ENCODE measurements around the gene TFB1M.
"Not testable (repeated sequence)": the region's sequence is repeated elsewhere in the genome, so short reads cannot be mapped to it uniquely, and the experiment has no call there.

Gene TFB1M

DNA sequence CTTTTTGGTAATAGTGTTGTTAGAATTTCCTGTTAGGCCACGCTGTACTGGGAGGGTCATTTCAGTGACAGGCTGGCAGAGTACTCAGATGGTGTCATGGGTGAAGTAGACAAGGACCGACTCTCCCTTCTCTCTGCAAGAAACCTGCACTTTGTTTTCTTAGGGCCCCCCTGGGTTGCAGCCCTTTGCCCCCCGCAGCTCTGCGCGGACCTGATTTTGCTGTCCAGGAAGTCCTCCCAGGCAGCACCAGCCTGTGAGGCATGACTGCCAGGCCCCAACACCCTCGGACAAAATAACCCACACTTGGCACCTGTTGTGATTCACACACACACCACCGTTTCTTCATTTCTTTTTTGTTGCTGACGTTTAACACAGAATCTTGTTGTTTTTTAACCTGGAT lies 72.3 kb downstream of the TFB1M start:
- no peak overlapping the region for H3K9ac ChIP-seq (ENCODE audit: insufficient read length, low read depth)
- peaks cover 22% of the 10 kb centered on the region; the same call in 1 of the 2 replicates for H3K9me3 ChIP-seq (ENCODE audit: insufficient read depth, low read length)
- TF ChIP-seq SUZ12 (IDR thresholded peaks at IDR 0.05; ENCODE audit: extremely low read depth, insufficient read depth, insufficient read length) (no peak), YY1 (IDR thresholded peaks at IDR 0.05; ENCODE audit: insufficient read depth, insufficient read length) (no peak), ZNF274 (IDR thresholded peaks at IDR 0.05; ENCODE audit: low read depth, low read length) (no peak)
- H3K27me3 ChIP-seq (ENCODE audit: insufficient read depth, insufficient read length) = no peaks in the 10 kb centered on the region
- H3K4me1 ChIP-seq (ENCODE audit: insufficient read depth, insufficient read length) = no peaks in the 10 kb centered on the region
- H3K4me3 ChIP-seq (ENCODE audit: insufficient read length, low read depth) = no peak overlapping the region
- peaks cover 40% of the 10 kb centered on the region for H3K36me3 ChIP-seq (ENCODE audit: insufficient read depth, insufficient read length, low read length)
- no peak for DNase-seq (ENCODE audit: low read depth, low spot score)

DNA sequence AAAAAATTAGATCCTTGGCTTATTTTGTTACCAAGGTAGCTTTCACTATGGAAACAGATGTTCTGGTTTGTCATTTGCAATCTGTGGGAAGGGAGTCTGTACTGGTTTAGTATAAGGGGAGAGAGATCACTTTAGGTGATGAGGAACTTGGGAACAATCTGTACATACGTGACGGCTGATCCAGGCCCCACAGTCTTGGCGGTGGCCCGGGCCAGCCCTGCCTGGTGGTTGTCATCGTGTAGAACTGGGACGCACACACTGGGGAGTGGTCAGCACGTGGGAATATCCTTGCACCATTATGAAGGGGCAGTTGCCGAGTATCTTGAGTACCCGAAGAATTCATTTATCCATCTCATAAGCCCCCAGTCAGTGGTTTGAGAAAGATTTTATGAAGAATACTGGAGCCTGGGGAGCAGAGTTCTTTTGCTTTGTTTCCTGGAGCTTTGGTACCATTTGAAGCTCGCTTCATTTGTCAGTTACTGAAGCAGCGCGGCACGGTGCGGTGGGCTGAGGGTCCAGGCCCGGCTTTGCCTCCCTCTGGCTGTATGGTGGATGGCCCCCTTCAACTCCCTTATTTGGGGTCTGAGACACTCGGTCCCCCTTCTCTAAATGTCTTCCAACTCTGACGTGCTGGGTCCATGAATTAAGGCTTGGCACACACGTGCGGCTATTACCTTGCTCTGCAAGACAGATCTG lies 73.2 kb downstream of the TFB1M start:
- no peaks in the 10 kb centered on the region for H3K4me1 ChIP-seq (ENCODE audit: insufficient read depth, insufficient read length)
- no peaks in the 10 kb centered on the region for H3K27me3 ChIP-seq (ENCODE audit: insufficient read depth, insufficient read length)
- peaks cover 24% of the 10 kb centered on the region; the same call in 1 of the 2 replicates for H3K9me3 ChIP-seq (ENCODE audit: insufficient read depth, low read length)
- DNase-seq (ENCODE audit: low read depth, low spot score) = no peak
- no peak overlapping the region for H3K9ac ChIP-seq (ENCODE audit: insufficient read length, low read depth)
- H3K36me3 ChIP-seq (ENCODE audit: insufficient read depth, insufficient read length, low read length) = peaks cover 32% of the 10 kb centered on the region
- no peak overlapping the region for H3K4me3 ChIP-seq (ENCODE audit: insufficient read length, low read depth)
- TF ChIP-seq YY1 (IDR thresholded peaks at IDR 0.05; ENCODE audit: insufficient read depth, insufficient read length) (no peak), ZNF274 (IDR thresholded peaks at IDR 0.05; ENCODE audit: low read depth, low read length) (no peak), SUZ12 (IDR thresholded peaks at IDR 0.05; ENCODE audit: extremely low read depth, insufficient read depth, insufficient read length) (no peak)

DNA sequence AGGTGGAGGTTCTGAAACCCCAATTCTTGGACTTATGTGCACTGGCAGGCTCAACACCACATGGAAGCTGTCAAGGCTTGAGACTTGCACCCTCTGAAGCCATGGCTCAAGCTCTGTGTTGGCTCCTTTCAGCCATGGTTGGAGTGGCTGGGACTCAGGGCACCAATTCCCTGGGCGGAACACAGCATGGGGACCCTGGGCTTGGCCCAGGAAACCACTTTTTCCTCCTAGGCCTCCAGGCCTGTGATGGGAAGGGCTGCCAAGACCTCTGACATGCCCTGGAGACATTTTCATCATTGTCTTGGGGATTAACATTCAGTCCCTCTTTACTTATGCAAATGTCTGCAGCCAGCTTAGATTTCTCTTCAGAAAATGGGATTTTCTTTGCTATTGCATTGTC lies 76.7 kb downstream of the TFB1M start:
- H3K36me3 ChIP-seq (ENCODE audit: insufficient read depth, insufficient read length, low read length) = peaks cover 16% of the 10 kb centered on the region
- H3K4me1 ChIP-seq (ENCODE audit: insufficient read depth, insufficient read length) = no peaks in the 10 kb centered on the region
- no peaks in the 10 kb centered on the region for H3K27me3 ChIP-seq (ENCODE audit: insufficient read depth, insufficient read length)
- TF ChIP-seq YY1 (IDR thresholded peaks at IDR 0.05; ENCODE audit: insufficient read depth, insufficient read length) (no peak), SUZ12 (IDR thresholded peaks at IDR 0.05; ENCODE audit: extremely low read depth, insufficient read depth, insufficient read length) (no peak)
- H3K9me3 ChIP-seq (ENCODE audit: insufficient read depth, low read length) = peaks cover 26% of the 10 kb centered on the region; the same call in 1 of the 2 replicates
- DNase-seq (ENCODE audit: low read depth, low spot score) = no peak
- H3K9ac ChIP-seq (ENCODE audit: insufficient read length, low read depth) = no peak overlapping the region
- H3K4me3 ChIP-seq (ENCODE audit: insufficient read length, low read depth) = no peak overlapping the region

DNA sequence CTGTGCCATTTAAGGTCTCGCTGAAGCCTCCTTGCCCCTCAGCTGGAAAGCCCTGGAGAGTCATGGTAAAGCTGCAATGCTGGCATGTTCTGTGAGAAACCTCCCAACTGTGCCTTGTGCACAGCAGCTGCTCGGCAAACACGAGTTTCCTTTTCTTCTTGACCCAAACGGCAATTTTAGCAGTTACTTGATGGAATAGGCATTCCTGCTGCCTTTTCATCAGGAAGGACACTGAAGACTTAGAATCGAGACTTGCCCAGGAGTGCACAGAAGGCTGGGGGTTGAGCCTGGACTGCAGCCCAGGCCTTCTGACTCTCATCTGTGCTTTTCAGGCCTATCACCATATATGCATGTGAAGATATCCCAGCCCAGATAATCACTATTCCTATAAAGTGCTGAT lies 79.2 kb downstream of the TFB1M start:
- Histone ChIP-seq H3K9me3 (ENCODE audit: insufficient read depth, low read length) (peaks cover 26% of the 10 kb centered on the region; the same call in 1 of the 2 replicates), H3K27me3 (ENCODE audit: insufficient read depth, insufficient read length) (no peaks in the 10 kb centered on the region), H3K4me1 (ENCODE audit: insufficient read depth, insufficient read length) (no peaks in the 10 kb centered on the region), H3K9ac (ENCODE audit: insufficient read length, low read depth) (no peak overlapping the region), H3K36me3 (ENCODE audit: insufficient read depth, insufficient read length, low read length) (peaks cover 8% of the 10 kb centered on the region), H3K4me3 (ENCODE audit: insufficient read length, low read depth) (no peak overlapping the region)
- no peak for TF ChIP-seq ZNF274 (IDR thresholded peaks at IDR 0.05; ENCODE audit: low read depth, low read length)
- TF ChIP-seq YY1 (IDR thresholded peaks at IDR 0.05; ENCODE audit: insufficient read depth, insufficient read length) = no peak
- TF ChIP-seq SUZ12 (IDR thresholded peaks at IDR 0.05; ENCODE audit: extremely low read depth, insufficient read depth, insufficient read length) = no peak
- no peak for DNase-seq (ENCODE audit: low read depth, low spot score)

DNA sequence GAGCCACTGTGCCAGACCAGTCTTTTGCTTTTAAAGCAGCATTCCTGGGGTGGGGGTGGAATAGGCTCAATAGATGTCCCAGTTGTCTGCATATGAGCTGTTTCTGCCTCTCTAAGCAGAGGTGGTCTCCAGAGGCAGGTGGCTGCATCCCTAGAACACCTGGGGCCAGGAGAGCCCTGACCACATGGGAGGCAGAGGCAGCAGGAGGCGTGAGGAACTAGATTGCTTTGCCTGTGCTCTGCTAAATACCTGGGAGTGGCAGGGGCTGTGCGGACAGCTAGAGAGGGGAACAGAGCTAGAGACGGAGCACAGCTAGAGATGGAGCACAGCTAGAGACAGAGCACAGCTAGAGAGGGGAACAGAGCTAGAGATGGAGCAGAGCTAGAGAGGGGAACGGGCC lies 79.6 kb downstream of the TFB1M start:
- no peak overlapping the region for H3K9ac ChIP-seq (ENCODE audit: insufficient read length, low read depth)
- H3K4me3 ChIP-seq (ENCODE audit: insufficient read length, low read depth) = no peak overlapping the region
- H3K9me3 ChIP-seq (ENCODE audit: insufficient read depth, low read length) = peaks cover 26% of the 10 kb centered on the region; the same call in 1 of the 2 replicates
- H3K36me3 ChIP-seq (ENCODE audit: insufficient read depth, insufficient read length, low read length) = peaks cover 4% of the 10 kb centered on the region
- TF ChIP-seq SUZ12 (IDR thresholded peaks at IDR 0.05; ENCODE audit: extremely low read depth, insufficient read depth, insufficient read length) = no peak
- no peak for TF ChIP-seq YY1 (IDR thresholded peaks at IDR 0.05; ENCODE audit: insufficient read depth, insufficient read length)
- TF ChIP-seq ZNF274 (IDR thresholded peaks at IDR 0.05; ENCODE audit: low read depth, low read length) = no peak
- no peaks in the 10 kb centered on the region for H3K4me1 ChIP-seq (ENCODE audit: insufficient read depth, insufficient read length)
- DNase-seq (ENCODE audit: low read depth, low spot score) = no peak
- H3K27me3 ChIP-seq (ENCODE audit: insufficient read depth, insufficient read length) = no peaks in the 10 kb centered on the region

DNA sequence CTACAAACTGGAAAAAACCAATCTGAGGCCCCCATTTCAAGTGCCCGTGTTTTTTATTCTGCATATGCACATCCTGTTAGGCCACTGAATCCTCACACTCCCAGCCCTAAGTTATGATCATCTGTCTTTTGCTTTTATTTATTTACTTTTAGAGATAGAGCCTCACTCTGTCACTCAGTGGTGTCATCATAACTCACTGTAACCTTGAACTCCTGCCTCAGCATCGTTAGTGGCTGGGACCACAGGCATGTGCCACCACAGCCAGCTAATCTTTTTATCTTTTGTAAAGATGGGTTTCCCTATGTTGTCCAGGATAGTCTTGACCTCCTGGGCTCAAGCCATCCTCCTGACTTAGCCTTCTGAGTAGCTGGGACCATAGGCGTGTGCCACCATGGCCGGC lies 80.1 kb downstream of the TFB1M start:
- peaks cover 6% of the 10 kb centered on the region for H3K36me3 ChIP-seq (ENCODE audit: insufficient read depth, insufficient read length, low read length)
- no peaks in the 10 kb centered on the region for H3K27me3 ChIP-seq (ENCODE audit: insufficient read depth, insufficient read length)
- H3K4me3 ChIP-seq (ENCODE audit: insufficient read length, low read depth) = no peak overlapping the region
- H3K9me3 ChIP-seq (ENCODE audit: insufficient read depth, low read length) = peaks cover 26% of the 10 kb centered on the region; the same call in 1 of the 2 replicates
- no peak for TF ChIP-seq ZNF274 (IDR thresholded peaks at IDR 0.05; ENCODE audit: low read depth, low read length)
- TF ChIP-seq SUZ12 (IDR thresholded peaks at IDR 0.05; ENCODE audit: extremely low read depth, insufficient read depth, insufficient read length) = no peak
- no peak for TF ChIP-seq YY1 (IDR thresholded peaks at IDR 0.05; ENCODE audit: insufficient read depth, insufficient read length)
- no peak overlapping the region for H3K9ac ChIP-seq (ENCODE audit: insufficient read length, low read depth)
- no peaks in the 10 kb centered on the region for H3K4me1 ChIP-seq (ENCODE audit: insufficient read depth, insufficient read length)
- DNase-seq (ENCODE audit: low read depth, low spot score) = no peak

DNA sequence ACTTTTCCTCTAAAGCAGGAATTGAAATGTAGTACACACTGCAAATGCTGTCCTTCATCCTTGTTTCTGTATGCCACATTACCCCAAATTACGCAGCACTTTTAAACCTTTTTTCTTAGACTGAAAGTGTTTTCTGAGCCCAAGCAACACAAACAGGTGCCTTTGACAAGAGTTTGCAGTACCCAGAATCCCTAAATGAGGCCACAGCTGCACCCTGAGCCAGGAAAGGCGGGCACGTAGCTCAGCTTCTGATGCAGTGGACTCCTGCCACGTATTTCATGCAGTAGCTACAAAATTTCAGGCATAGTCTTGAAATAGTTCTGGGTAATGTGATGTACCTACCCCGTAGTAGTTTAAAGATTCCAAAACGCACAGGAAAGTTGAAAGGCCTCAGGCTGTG lies 81.4 kb downstream of the TFB1M start:
- no peak for TF ChIP-seq ZNF274 (IDR thresholded peaks at IDR 0.05; ENCODE audit: low read depth, low read length)
- DNase-seq (ENCODE audit: low read depth, low spot score) = no peak
- Histone ChIP-seq H3K4me3 (ENCODE audit: insufficient read length, low read depth) (no peak overlapping the region), H3K4me1 (ENCODE audit: insufficient read depth, insufficient read length) (no peaks in the 10 kb centered on the region), H3K9me3 (ENCODE audit: insufficient read depth, low read length) (peaks cover 13% of the 10 kb centered on the region; the same call in 1 of the 2 replicates), H3K27me3 (ENCODE audit: insufficient read depth, insufficient read length) (no peaks in the 10 kb centered on the region), H3K36me3 (ENCODE audit: insufficient read depth, insufficient read length, low read length) (peaks cover 10% of the 10 kb centered on the region), H3K9ac (ENCODE audit: insufficient read length, low read depth) (no peak overlapping the region)

DNA sequence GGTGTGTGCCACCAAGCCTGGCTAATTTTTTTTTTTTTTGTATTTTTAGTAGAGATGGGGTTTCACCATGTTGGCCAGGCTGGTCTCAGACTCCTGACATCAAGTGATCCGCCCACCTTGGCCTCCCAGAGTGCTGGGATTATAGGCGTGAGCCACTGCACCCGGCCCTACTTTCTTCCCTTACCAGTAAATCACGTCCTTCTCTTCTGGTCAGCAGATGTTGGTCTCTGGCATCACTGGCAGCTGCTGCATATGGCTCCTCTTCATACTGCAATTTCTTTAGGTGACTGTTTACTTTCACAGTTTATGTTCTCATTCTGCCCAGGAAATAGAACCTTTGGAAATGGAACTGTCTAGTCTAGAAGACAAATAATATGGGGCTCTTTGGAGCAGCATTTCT lies 83.3 kb downstream of the TFB1M start:
- not testable (repeated sequence) for H3K9me3 ChIP-seq (ENCODE audit: insufficient read depth, low read length); H3K4me3 ChIP-seq (ENCODE audit: insufficient read length, low read depth); H3K9ac ChIP-seq (ENCODE audit: insufficient read length, low read depth); DNase-seq (ENCODE audit: low read depth, low spot score); H3K27me3 ChIP-seq (ENCODE audit: insufficient read depth, insufficient read length); H3K4me1 ChIP-seq (ENCODE audit: insufficient read depth, insufficient read length)
- peaks cover 10% of the 10 kb centered on the region for H3K36me3 ChIP-seq (ENCODE audit: insufficient read depth, insufficient read length, low read length)
